T follicular helper cell (primary cell): ENCODE data around the gene BNIPL.
A peak's percentile ranks its signal among the peaks of the same experiment; 100 is the strongest.

Source experiments
- DNase-seq: peaks from one replicate; pipeline ENCODE4 v3.0.0-alpha.2; 2020; ENCODE audit warnings: low read depth
- total RNA-seq, 2 experiments: gene quantifications; one replicate each; lab custom pipeline; 2026; lab: John Stamatoyannopoulos, UW

BNIPL gene
- 0.35 to 3.7 reads per million in 2 experiments for total RNA-seq

GRCh38 chr1:151036356-151036755 lies at the start of gene BNIPL:
BNIPL (plus strand) TSS chr1:151036586; CDS start chr1:151036726, 140 bp downstream.
- no peak for DNase-seq

- no peak for DNase-seq
Measured at GRCh38 chr1:150987924-150988323, 48.5 kb upstream of the BNIPL start.

GRCh38 chr1:150992626-150993025 lies 43.8 kb upstream of the BNIPL start:
- no peak for DNase-seq

- DNase-seq: no peak
Measured at GRCh38 chr1:150994248-150994647, 42.1 kb upstream of the BNIPL start.

- no peak for DNase-seq
Measured at GRCh38 chr1:150995460-150995859, 40.9 kb upstream of the BNIPL start.

GRCh38 chr1:150995896-150996295 lies 40.5 kb upstream of the BNIPL start:
- DNase-seq: no peak

GRCh38 chr1:150997126-150997872 lies 39.1 kb upstream of the BNIPL start:
- no peak for DNase-seq

GRCh38 chr1:150997949-150998348 lies 38.4 kb upstream of the BNIPL start:
- no peak for DNase-seq

- DNase-seq: no peak
Measured at GRCh38 chr1:150999051-150999674, 37.2 kb upstream of the BNIPL start.

- no peak for DNase-seq
Measured at GRCh38 chr1:150999926-151000325, 36.5 kb upstream of the BNIPL start.

GRCh38 chr1:151000408-151000807 lies 36.0 kb upstream of the BNIPL start:
- no peak for DNase-seq

GRCh38 chr1:151001602-151002001 lies 34.8 kb upstream of the BNIPL start:
- no peak for DNase-seq

- DNase-seq: no peak
Measured at GRCh38 chr1:151002051-151002450, 34.3 kb upstream of the BNIPL start.

- no peak for DNase-seq
Measured at GRCh38 chr1:151002611-151003010, 33.8 kb upstream of the BNIPL start.

- DNase-seq: no peak
Measured at GRCh38 chr1:151003180-151003579, 33.2 kb upstream of the BNIPL start.

GRCh38 chr1:151005729-151006319 lies 30.6 kb upstream of the BNIPL start:
- DNase-seq: no peak

GRCh38 chr1:151006327-151007052 lies 29.9 kb upstream of the BNIPL start, which contains the start of gene MINDY1:
MINDY1 (minus strand) TSS chr1:151006902; CDS start chr1:151002617, 4,285 bp downstream.
- DNase-seq: no peak

GRCh38 chr1:151007853-151008243 lies 28.5 kb upstream of the BNIPL start:
- DNase-seq: no peak

GRCh38 chr1:151008244-151009205 lies 27.9 kb upstream of the BNIPL start, which contains the start of gene PRUNE1:
PRUNE1 (plus strand) TSS chr1:151008449; CDS start chr1:151008633, 184 bp downstream.
- peak; percentile 95 for DNase-seq

- DNase-seq: no peak
Measured at GRCh38 chr1:151009206-151009587, 27.2 kb upstream of the BNIPL start.
